ENCODE results near the gene MAP3K12.

- TF ChIP-seq ZNF317 (CRISPR knock-in tag; IDR thresholded peaks at IDR 0.05) (no peak), EZH2 (conservative IDR thresholded peaks at IDR 0.05; ENCODE audit: low read depth, low read length) (no peak), CCAR2 (optimal IDR thresholded peaks at IDR 0.05; ENCODE audit: low read depth, low read length) (no peak)
Observed at GRCh38 chr12:53483979-53484377, 15.3 kb downstream of the MAP3K12 start.

Data from HepG2 (cell line).